ENCODE data around the gene PJA2.

The PJA2 gene

GRCh38 chr5:109373932-109374331, 35.8 kb downstream of the PJA2 start:
- TF ChIP-seq, protein P1, sequence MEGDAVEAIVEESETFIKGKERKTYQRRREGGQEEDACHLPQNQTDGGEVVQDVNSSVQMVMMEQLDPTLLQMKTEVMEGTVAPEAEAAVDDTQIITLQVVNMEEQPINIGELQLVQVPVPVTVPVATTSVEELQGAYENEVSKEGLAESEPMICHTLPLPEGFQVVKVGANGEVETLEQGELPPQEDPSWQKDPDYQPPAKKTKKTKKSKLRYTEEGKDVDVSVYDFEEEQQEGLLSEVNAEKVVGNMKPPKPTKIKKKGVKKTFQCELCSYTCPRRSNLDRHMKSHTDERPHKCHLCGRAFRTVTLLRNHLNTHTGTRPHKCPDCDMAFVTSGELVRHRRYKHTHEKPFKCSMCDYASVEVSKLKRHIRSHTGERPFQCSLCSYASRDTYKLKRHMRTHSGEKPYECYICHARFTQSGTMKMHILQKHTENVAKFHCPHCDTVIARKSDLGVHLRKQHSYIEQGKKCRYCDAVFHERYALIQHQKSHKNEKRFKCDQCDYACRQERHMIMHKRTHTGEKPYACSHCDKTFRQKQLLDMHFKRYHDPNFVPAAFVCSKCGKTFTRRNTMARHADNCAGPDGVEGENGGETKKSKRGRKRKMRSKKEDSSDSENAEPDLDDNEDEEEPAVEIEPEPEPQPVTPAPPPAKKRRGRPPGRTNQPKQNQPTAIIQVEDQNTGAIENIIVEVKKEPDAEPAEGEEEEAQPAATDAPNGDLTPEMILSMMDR (IDR thresholded peaks at IDR 0.05; ENCODE audit: insufficient read depth, low read depth, low read length, missing control alignments) = no peak
- DNase-seq (ENCODE audit: low read depth) = no peak
- H3K4me3 ChIP-seq (ENCODE audit: low read depth, low read length) = no peak overlapping the region

GRCh38 chr5:109370343-109370742, 39.4 kb downstream of the PJA2 start:
- no peak overlapping the region for H3K4me3 ChIP-seq (ENCODE audit: low read depth, low read length)
- TF ChIP-seq, protein P1 (IDR thresholded peaks at IDR 0.05; ENCODE audit: insufficient read depth, low read depth, low read length, missing control alignments) = no peak

DNA sequence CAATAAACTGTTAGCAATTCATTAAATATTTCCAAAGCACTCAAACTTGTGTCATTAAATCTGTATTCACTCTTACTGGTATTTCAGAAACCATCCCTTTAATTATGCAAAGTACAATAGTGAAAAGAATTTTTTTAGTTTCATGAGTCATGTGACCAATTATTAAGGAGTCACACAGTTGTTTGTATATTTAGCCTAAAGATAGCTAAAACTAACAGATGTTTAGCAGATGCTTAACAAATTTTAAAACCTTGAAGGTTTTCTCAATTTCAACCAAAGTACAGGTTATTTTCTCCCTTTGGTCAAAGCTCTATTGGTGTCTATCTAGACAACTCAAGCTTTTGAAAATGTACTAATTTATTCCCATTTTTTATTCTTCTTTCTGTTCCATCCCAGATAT, 44.1 kb downstream of the PJA2 start:
- DNase-seq (ENCODE audit: low read depth) = no peak
- TF ChIP-seq, protein P1 (IDR thresholded peaks at IDR 0.05; ENCODE audit: insufficient read depth, low read depth, low read length, missing control alignments) = no peak
- no peak overlapping the region for H3K4me3 ChIP-seq (ENCODE audit: low read depth, low read length)

More at GRCh38 chr5:109370343-109370742, 39.4 kb downstream of the PJA2 start:
- no peak for DNase-seq (ENCODE audit: low read depth)

- H3K4me3 ChIP-seq (ENCODE audit: low read depth, low read length) = no peak overlapping the region
Observed at GRCh38 chr5:109364977-109365376, 44.8 kb downstream of the PJA2 start.

DNA sequence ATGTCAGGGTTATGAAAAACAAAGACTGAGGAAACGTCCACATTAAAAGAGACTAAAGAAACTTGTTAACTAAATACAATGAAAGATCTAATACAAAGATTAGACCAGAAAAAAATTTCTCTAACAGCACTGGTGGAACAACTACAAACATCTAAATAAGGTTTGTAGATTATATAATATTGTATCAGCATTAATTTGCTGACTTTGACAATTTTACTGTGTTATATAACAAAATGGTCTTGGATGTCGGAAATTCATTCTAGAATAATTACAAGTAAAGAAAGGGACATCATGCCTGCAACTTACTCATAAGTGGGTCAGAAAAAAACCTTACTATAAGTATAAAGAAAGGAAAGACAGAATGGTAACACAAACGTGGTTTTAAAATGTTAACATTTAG, 50.1 kb downstream of the PJA2 start:
- TF ChIP-seq, protein P1 (IDR thresholded peaks at IDR 0.05; ENCODE audit: insufficient read depth, low read depth, low read length, missing control alignments) = no peak
- H3K4me3 ChIP-seq (ENCODE audit: low read depth, low read length) = no peak overlapping the region
- no peak for DNase-seq (ENCODE audit: low read depth)

More at GRCh38 chr5:109364977-109365376, 44.8 kb downstream of the PJA2 start:
- no peak for DNase-seq (ENCODE audit: low read depth)
- TF ChIP-seq, protein P1 (IDR thresholded peaks at IDR 0.05; ENCODE audit: insufficient read depth, low read depth, low read length, missing control alignments) = no peak

GRCh38 chr5:109357807-109358206, 52.0 kb downstream of the PJA2 start:
- H3K4me3 ChIP-seq (ENCODE audit: low read depth, low read length) = no peak overlapping the region
- TF ChIP-seq, protein P1 (IDR thresholded peaks at IDR 0.05; ENCODE audit: insufficient read depth, low read depth, low read length, missing control alignments) = no peak
- no peak for DNase-seq (ENCODE audit: low read depth)

GRCh38 chr5:109354761-109355160, 55.0 kb downstream of the PJA2 start:
- DNase-seq (ENCODE audit: low read depth) = no peak
- TF ChIP-seq, protein P1 (IDR thresholded peaks at IDR 0.05; ENCODE audit: insufficient read depth, low read depth, low read length, missing control alignments) = no peak

More at GRCh38 chr5:109354761-109355160, 55.0 kb downstream of the PJA2 start:
- no peak overlapping the region for H3K4me3 ChIP-seq (ENCODE audit: low read depth, low read length)

Data from GM12865 (cell line).